HG03060 (cell line): Measurements from ENCODE around the gene NCAM2.
"Not testable (repeated sequence)": the region's sequence is repeated elsewhere in the genome, so short reads cannot be mapped to it uniquely, and the experiment has no call there.

Experiments used
- ATAC-seq: cut with Tn5 transposase; IDR thresholded peaks from one replicate; pipeline ENCODE4 v1.9.1; 2021; ENCODE audit warnings: low read depth, moderate number of reproducible peaks; ENCODE audit not compliant: unreplicated experiment

NCAM2 gene

GRCh38 chr21:21290751-21291150 lies 292.5 kb downstream of the NCAM2 start:
- no peak for ATAC-seq

- no peak for ATAC-seq
Measured at GRCh38 chr21:21291883-21292569, 293.8 kb downstream of the NCAM2 start.

- no peak for ATAC-seq
Measured at GRCh38 chr21:21295303-21295702, 297.1 kb downstream of the NCAM2 start.

- no peak for ATAC-seq
Measured at GRCh38 chr21:21297211-21297610, 299.0 kb downstream of the NCAM2 start.

GRCh38 chr21:21301013-21301412 lies 302.8 kb downstream of the NCAM2 start:
- no peak for ATAC-seq

- no peak for ATAC-seq
Measured at GRCh38 chr21:21309510-21309909, 311.3 kb downstream of the NCAM2 start.

- no peak for ATAC-seq
Measured at GRCh38 chr21:21324297-21324696, 326.1 kb downstream of the NCAM2 start.

- no peak for ATAC-seq
Measured at GRCh38 chr21:21332492-21332891, 334.3 kb downstream of the NCAM2 start.

GRCh38 chr21:21341041-21341440 lies 342.8 kb downstream of the NCAM2 start:
- no peak for ATAC-seq

- ATAC-seq = no peak
Measured at GRCh38 chr21:21345296-21345695, 347.1 kb downstream of the NCAM2 start.

- ATAC-seq = no peak
Measured at GRCh38 chr21:21345872-21346271, 347.7 kb downstream of the NCAM2 start.

- no peak for ATAC-seq
Measured at GRCh38 chr21:21366277-21366676, 368.1 kb downstream of the NCAM2 start.

GRCh38 chr21:21367583-21367982 lies 369.4 kb downstream of the NCAM2 start:
- no peak for ATAC-seq

GRCh38 chr21:21373969-21374368 lies 375.8 kb downstream of the NCAM2 start:
- no peak for ATAC-seq

GRCh38 chr21:21383126-21383525 lies 384.9 kb downstream of the NCAM2 start:
- no peak for ATAC-seq

- ATAC-seq = no peak
Measured at GRCh38 chr21:21384977-21385376, 386.8 kb downstream of the NCAM2 start.

GRCh38 chr21:21385404-21385803 lies 387.2 kb downstream of the NCAM2 start:
- no peak for ATAC-seq

GRCh38 chr21:21387916-21388315 lies 389.7 kb downstream of the NCAM2 start:
- ATAC-seq = no peak

- no peak for ATAC-seq
Measured at GRCh38 chr21:21394064-21394463, 395.9 kb downstream of the NCAM2 start.

- no peak for ATAC-seq
Measured at GRCh38 chr21:21396424-21396823, 398.2 kb downstream of the NCAM2 start.

GRCh38 chr21:21397464-21397863 lies 399.3 kb downstream of the NCAM2 start:
- ATAC-seq = no peak

GRCh38 chr21:21401444-21401843 lies 403.2 kb downstream of the NCAM2 start:
- no peak for ATAC-seq

GRCh38 chr21:21402187-21402586 lies 404.0 kb downstream of the NCAM2 start:
- not testable (repeated sequence) for ATAC-seq
